ENCODE results near the gene KRTCAP2.
"Not testable (repeated sequence)": the region's sequence is repeated elsewhere in the genome, so short reads cannot be mapped to it uniquely, and the experiment has no call there.

The KRTCAP2 gene

GRCh38 chr1:155198547-155198906 lies 25.4 kb upstream of the KRTCAP2 start:
- DNase-seq, result no peak

GRCh38 chr1:155197901-155198546 lies 24.9 kb upstream of the KRTCAP2 start:
- DNase-seq, result no peak

GRCh38 chr1:155196893-155197638 lies 24.0 kb upstream of the KRTCAP2 start:
- DNase-seq, result no peak

GRCh38 chr1:155196103-155196892 lies 23.2 kb upstream of the KRTCAP2 start:
- no peak for DNase-seq

GRCh38 chr1:155195201-155196102 lies 22.3 kb upstream of the KRTCAP2 start:
- no peak for DNase-seq

GRCh38 chr1:155193991-155194240 lies 20.8 kb upstream of the KRTCAP2 start:
- not testable (repeated sequence) for DNase-seq

- DNase-seq, result peak; percentile 68 to 81
These were observed 20.3 kb upstream of the KRTCAP2 start for GRCh38 chr1:155193275-155193990.

GRCh38 chr1:155192346-155193274 lies 19.5 kb upstream of the KRTCAP2 start:
- DNase-seq, result no peak

- DNase-seq, result no peak
These were observed 18.8 kb upstream of the KRTCAP2 start for GRCh38 chr1:155191904-155192303.

GRCh38 chr1:155189926-155190325 lies 16.8 kb upstream of the KRTCAP2 start:
- DNase-seq, result not testable (repeated sequence)

- DNase-seq, result no peak
These were observed 15.2 kb upstream of the KRTCAP2 start for GRCh38 chr1:155188268-155188667.

- no peak for DNase-seq
These were observed 14.4 kb upstream of the KRTCAP2 start for GRCh38 chr1:155187456-155187891.

- DNase-seq, result no peak
These were observed 13.8 kb upstream of the KRTCAP2 start for GRCh38 chr1:155186794-155187455.

- DNase-seq, result no peak
These were observed 13.1 kb upstream of the KRTCAP2 start for GRCh38 chr1:155186067-155186793.

GRCh38 chr1:155185783-155186066 lies 12.6 kb upstream of the KRTCAP2 start:
- no peak for DNase-seq

GRCh38 chr1:155184835-155185782 lies 12.0 kb upstream of the KRTCAP2 start:
- DNase-seq, result no peak

- DNase-seq, result no peak
These were observed 11.3 kb upstream of the KRTCAP2 start for GRCh38 chr1:155184351-155184811.

- no peak for DNase-seq
These were observed 10.7 kb upstream of the KRTCAP2 start for GRCh38 chr1:155183775-155184221.
